Testis (tissue), 3 donors: Measurements from ENCODE around the gene CHRD. TPM values are rescaled to one million over a fixed set of nuclear protein-coding genes. Genes with fewer than 3 reads are reported as not detected.

Experiments
- DNase-seq: peaks from one replicate; pipeline ENCODE4 v3.0.0-alpha.2; 2019
- H3K27ac ChIP-seq, 2 donors: fragments of 200-600 bp; sonication (generic); one replicate each; pipeline ENCODE4 v1.5.1; 2019
- H3K27me3 ChIP-seq: fragments of 200-600 bp; sonication (generic); one replicate; pipeline ENCODE4 v1.5.1; 2019
- H3K36me3 ChIP-seq: fragments of 200-600 bp; sonication (generic); one replicate; pipeline ENCODE4 v1.5.1; 2017; ENCODE audit warnings: low read depth; ENCODE audit errors: missing control alignments
- H3K4me1 ChIP-seq: fragments of 200-600 bp; sonication (generic); one replicate; pipeline ENCODE4 v1.5.1; 2019
- H3K4me3 ChIP-seq, 2 donors: fragments of 200-600 bp; sonication (generic); one replicate each; pipeline ENCODE4 v1.5.1; 2017 to 2019
- H3K9me3 ChIP-seq: fragments of 200-600 bp; sonication (generic); one replicate; pipeline ENCODE4 v1.5.1; 2017
- CTCF ChIP-seq, 3 experiments: fragments of 450-650 bp in 2 of 3; fragments of 200-600 bp in 1 of 3; sonication (generic) in 1 of 3; IDR thresholded peaks; one replicate each; pipeline ENCODE4 v1.5.1; 2016 to 2019; ENCODE audit warnings: antibody characterized with exemption in 3 of 3, mild to moderate bottlenecking in 2 of 3, moderate library complexity in 1 of 3
- POLR2A ChIP-seq: fragments of 450-650 bp; IDR thresholded peaks from one replicate; pipeline ENCODE4 v1.6.1; 2017; ENCODE audit warnings: antibody characterized with exemption, mild to moderate bottlenecking, moderate library complexity
- WGBS, 2 donors: methylation state at CpG; one replicate each; pipeline ENCODE4 v1.1.5; 2018; 5-methylcytosine and 5-hydroxymethylcytosine counted together
- intact Hi-C: fragments of 100-400 bp; cut with DNase I; formaldehyde crosslinking; loops from one replicate; pipeline ENCODE4 v1.15.1; 2023; ENCODE audit warnings: low total_unique reads
- polyA plus RNA-seq: library from polyadenylated mRNA; stranded (reverse); fragments of 350-450 nt; fragmentation: Illumina TruSeq; extraction: RNeasy Lipid Tissue Mini Kit (QIAGEN cat#74804); gene quantifications from one replicate; pipeline ENCODE4 v1.2.3, GENCODE V29; 2014; ENCODE audit warnings: low read depth, low replicate concordance; ENCODE audit not compliant: insufficient read depth
- total RNA-seq, 2 donors: library from RNA; depleted of rRNA; stranded (reverse); fragments of >200 nt; gene quantifications; one replicate each; pipeline ENCODE4 v1.2.3, GENCODE V29; 2016

The CHRD gene
- total and polyA plus RNA-seq, 3 donors from 2014 or later, result 3.5 to 4.3 (median 4.3) TPM

GRCh38 chr3:184383033-184383740 is 3.3 kb downstream of the CHRD start:
- Histone ChIP-seq H3K27ac (no peak overlapping the region), H3K4me3 (no peak overlapping the region), H3K36me3 (no peaks in the 10 kb centered on the region), H3K4me1 (peaks cover 15% of the 10 kb centered on the region), H3K9me3 (no peaks in the 10 kb centered on the region), H3K27me3 (no peaks in the 10 kb centered on the region)
- TF ChIP-seq POLR2A (no peak), CTCF (IDR thresholded peaks at IDR 0.05) (no peak)
- DNase-seq, result no peak
- intact Hi-C loops, result no loop called here
- WGBS, 2 donors, result 86 to 93% methylated on average over 10 to 15 of the region's 15 CpGs

GRCh38 chr3:184384342-184384741 is 4.5 kb downstream of the CHRD start:
- TF ChIP-seq POLR2A, result no peak
- no peak for TF ChIP-seq CTCF (IDR thresholded peaks at IDR 0.05)
- no peak overlapping the region for H3K4me3 ChIP-seq
- no peak overlapping the region for H3K27ac ChIP-seq
- intact Hi-C loops, result no loop called here
- WGBS, 2 donors, result 84 to 91% methylated on average over 7 to 9 of the region's 9 CpGs
- no peak for DNase-seq
- H3K4me1 ChIP-seq, result peaks cover 5% of the 10 kb centered on the region
- no peaks in the 10 kb centered on the region for H3K27me3 ChIP-seq
- no peaks in the 10 kb centered on the region for H3K36me3 ChIP-seq
- no peaks in the 10 kb centered on the region for H3K9me3 ChIP-seq

GRCh38 chr3:184384856-184385422 is 5.1 kb downstream of the CHRD start:
- Histone ChIP-seq H3K9me3 (no peaks in the 10 kb centered on the region), H3K36me3 (no peaks in the 10 kb centered on the region), H3K27ac (no peak overlapping the region), H3K27me3 (no peaks in the 10 kb centered on the region), H3K4me3 (no peak overlapping the region), H3K4me1 (peaks cover 4% of the 10 kb centered on the region)
- WGBS, 2 donors, result 97 to 98% methylated on average over 4 to 8 of the region's 8 CpGs
- intact Hi-C loops, result no loop called here
- DNase-seq, result no peak
- TF ChIP-seq CTCF (IDR thresholded peaks at IDR 0.05), result no peak
- no peak for TF ChIP-seq POLR2A

GRCh38 chr3:184386047-184386806 is 6.4 kb downstream of the CHRD start:
- Histone ChIP-seq H3K27me3 (no peaks in the 10 kb centered on the region), H3K4me1 (no peaks in the 10 kb centered on the region), H3K27ac (no peak overlapping the region), H3K9me3 (no peaks in the 10 kb centered on the region), H3K4me3 (no peak overlapping the region), H3K36me3 (no peaks in the 10 kb centered on the region)
- TF ChIP-seq POLR2A (no peak), CTCF (IDR thresholded peaks at IDR 0.05) (no peak)
- 81 to 86% methylated on average over 7 to 37 of the region's 37 CpGs for WGBS, 2 donors
- intact Hi-C loops, result no loop called here
- DNase-seq, result no peak
